Spleen (tissue), 11 donors: ENCODE data around the gene EVC. TPM values are rescaled to one million over a fixed set of nuclear protein-coding genes. Genes with fewer than 3 reads are reported as not detected.

Source experiments
- DNase-seq: peaks from one replicate; pipeline ENCODE4 v3.0.0-alpha.2; 2020
- H3K27ac ChIP-seq, 8 donors: fragments of 200-600 bp; sonication (generic) in 7 of 8; 1 replicate in 4 of 8; 2 replicates in 4 of 8; pipeline versions ENCODE4 v1.5.0 to v1.8.0; 2016 to 2021; ENCODE audit warnings: inconsistent platforms in 4 of 8, mild to moderate bottlenecking in 4 of 8, moderate library complexity in 1 of 8
- H3K27me3 ChIP-seq, 7 donors: fragments of 200-600 bp; sonication (generic) in 6 of 7; replicated peaks in 1 of 7; 1 replicate in 4 of 7; 2 replicates in 3 of 7; pipeline versions ENCODE4 v1.5.0 to v1.8.0; 2016 to 2021; ENCODE audit warnings: inconsistent platforms in 3 of 7, mild to moderate bottlenecking in 1 of 7
- H3K36me3 ChIP-seq, 6 donors: fragments of 200-600 bp; sonication (generic) in 5 of 6; 1 replicate in 4 of 6; 2 replicates in 2 of 6; pipeline versions ENCODE4 v1.5.0 to v1.8.0; 2016 to 2021; ENCODE audit warnings: inconsistent platforms in 2 of 6
- H3K4me1 ChIP-seq, 6 donors: fragments of 200-600 bp; sonication (generic) in 5 of 6; 1 replicate in 3 of 6; 2 replicates in 3 of 6; pipeline versions ENCODE4 v1.5.0 to v1.8.0; 2016 to 2021; ENCODE audit warnings: inconsistent platforms in 3 of 6
- H3K4me3 ChIP-seq, 8 donors: fragments of 200-600 bp; sonication (generic) in 7 of 8; 1 replicate in 4 of 8; 2 replicates in 4 of 8; pipeline versions ENCODE4 v1.5.0 to v1.8.0; 2016 to 2021; ENCODE audit warnings: inconsistent platforms in 4 of 8, mild to moderate bottlenecking in 4 of 8, moderate library complexity in 2 of 8
- H3K9me3 ChIP-seq, 8 donors: fragments of 200-600 bp; sonication (generic) in 7 of 8; 1 replicate in 4 of 8; 2 replicates in 4 of 8; pipeline versions ENCODE4 v1.5.0 to v1.8.0; 2016 to 2021; ENCODE audit warnings: inconsistent platforms in 4 of 8
- POLR2A ChIP-seq, 3 donors: fragments of 450-650 bp; IDR thresholded peaks; one replicate each; pipeline ENCODE4 v1.5.1; 2017; ENCODE audit warnings: antibody characterized with exemption in 3 of 3, mild to moderate bottlenecking in 1 of 3
- POLR2AphosphoS5 ChIP-seq, 3 donors: sonication (generic); formaldehyde crosslinking; IDR thresholded peaks; one replicate each; pipeline ENCODE4 v1.5.1; 2017; ENCODE audit warnings: antibody characterized with exemption in 3 of 3
- WGBS, 5 donors: extraction: QIAGEN DNeasy Blood & Tissue Kit in 3 of 5; methylation state at CpG; one replicate each; pipeline versions ENCODE4 v1.1.5 to v1.1.7; 2013 to 2018; 5-methylcytosine and 5-hydroxymethylcytosine counted together
- intact Hi-C: fragments of 100-400 bp; cut with DNase I; formaldehyde crosslinking; loops from one replicate; pipeline ENCODE4 v1.15.0; 2023; ENCODE audit warnings: low total_unique reads
- polyA plus RNA-seq, 3 donors: library from polyadenylated mRNA; stranded (reverse); fragments of 200-250 nt; gene quantifications; one replicate each; pipeline ENCODE4 v1.2.1, GENCODE V29; 2013
- total RNA-seq, 7 donors: library from RNA; depleted of rRNA in 3 of 7; stranded (reverse); fragments of >200 nt in 3 of 7; fragmentation: NEBNext Ultra II Directional in 4 of 7; extraction: Animal tissue kit (Norgen Biotek cat#: 25700) in 4 of 7; gene quantifications; one replicate each; pipeline versions ENCODE4 v1.1.0 to v1.2.1, GENCODE V29; 2016 to 2021
- TF ChIP-seq, protein P1 (sequence below), 11 experiments: fragments of 200-600 bp in 7 of 11; fragments of 450-650 bp in 4 of 11; sonication (generic) in 4 of 11; IDR thresholded peaks in 8 of 11; conservative IDR thresholded peaks in 3 of 11; 1 replicate in 7 of 11; 2 replicates in 4 of 11; pipeline versions ENCODE4 v1.4.0 to v1.8.0; 2016 to 2021; ENCODE audit warnings: antibody characterized with exemption in 11 of 11, inconsistent platforms in 4 of 11, mild to moderate bottlenecking in 1 of 11
- donor health status: healthy with polysubstance abuse.
- donor health status: DM: no; HTN: no; CAD: no; lungs with moderate emphysema.
- donor health status: DM: no; HTN: no; CAD: no.
- donor health status: Bipolar disorder and iron deficiency.
- donor health status: healthy.
- donor health status: DM: no; HTN: no; CAD: no.
- donor health status: DM: yes; HTN: yes; CAD: no.

EVC gene
- total and polyA plus RNA-seq, 10 donors, result 0.20 to 13.3 (median 6.9) TPM

DNA sequence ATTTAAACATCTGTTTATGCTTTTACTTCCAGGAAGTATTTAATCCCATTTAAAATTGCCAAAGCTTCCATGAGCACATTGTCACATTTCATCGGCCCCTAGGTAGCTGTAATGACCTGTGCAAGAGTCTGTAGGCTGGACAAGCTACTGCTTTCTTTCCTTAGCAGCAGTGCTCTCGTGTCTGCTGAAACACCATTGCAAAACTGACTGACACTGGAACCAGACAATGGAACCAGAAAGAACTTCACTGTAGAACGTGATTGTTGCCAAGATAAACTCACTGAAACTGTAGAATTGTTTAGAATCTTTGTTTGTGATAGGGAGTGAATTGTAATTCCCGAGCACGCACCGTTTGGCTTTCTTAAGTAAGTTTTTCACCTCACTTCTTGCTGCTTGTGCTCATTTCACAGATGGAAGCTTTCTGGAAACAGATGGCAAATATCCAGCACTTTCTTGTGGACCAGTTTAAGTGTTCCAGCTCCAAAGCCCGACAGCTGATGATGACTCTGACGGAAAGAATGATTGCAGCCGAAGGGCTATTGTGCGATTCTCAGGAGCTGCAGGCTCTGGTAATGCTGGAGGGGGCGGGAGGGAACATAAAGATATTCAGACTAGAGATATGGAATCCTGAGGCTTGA is 36.9 kb downstream of the EVC start:
- Histone ChIP-seq H3K27ac (peak overlapping the region in 1 of 8 donors; percentile 24), H3K27me3 (peaks cover 0 to 2% (median 0%) of the 10 kb centered on the region in 7 donors), H3K4me1 (no peaks in the 10 kb centered on the region), H3K36me3 (no peaks in the 10 kb centered on the region), H3K4me3 (no peak overlapping the region), H3K9me3 (no peaks in the 10 kb centered on the region)
- WGBS, 5 donors, result 55 to 84% (median 66%) methylated on average over 11 of the region's 11 CpGs
- intact Hi-C loops, result no loop called here
- TF ChIP-seq POLR2AphosphoS5 (IDR thresholded peaks at IDR 0.05) (no peak), POLR2A (IDR thresholded peaks at IDR 0.05) (no peak)
- TF ChIP-seq, protein P1, sequence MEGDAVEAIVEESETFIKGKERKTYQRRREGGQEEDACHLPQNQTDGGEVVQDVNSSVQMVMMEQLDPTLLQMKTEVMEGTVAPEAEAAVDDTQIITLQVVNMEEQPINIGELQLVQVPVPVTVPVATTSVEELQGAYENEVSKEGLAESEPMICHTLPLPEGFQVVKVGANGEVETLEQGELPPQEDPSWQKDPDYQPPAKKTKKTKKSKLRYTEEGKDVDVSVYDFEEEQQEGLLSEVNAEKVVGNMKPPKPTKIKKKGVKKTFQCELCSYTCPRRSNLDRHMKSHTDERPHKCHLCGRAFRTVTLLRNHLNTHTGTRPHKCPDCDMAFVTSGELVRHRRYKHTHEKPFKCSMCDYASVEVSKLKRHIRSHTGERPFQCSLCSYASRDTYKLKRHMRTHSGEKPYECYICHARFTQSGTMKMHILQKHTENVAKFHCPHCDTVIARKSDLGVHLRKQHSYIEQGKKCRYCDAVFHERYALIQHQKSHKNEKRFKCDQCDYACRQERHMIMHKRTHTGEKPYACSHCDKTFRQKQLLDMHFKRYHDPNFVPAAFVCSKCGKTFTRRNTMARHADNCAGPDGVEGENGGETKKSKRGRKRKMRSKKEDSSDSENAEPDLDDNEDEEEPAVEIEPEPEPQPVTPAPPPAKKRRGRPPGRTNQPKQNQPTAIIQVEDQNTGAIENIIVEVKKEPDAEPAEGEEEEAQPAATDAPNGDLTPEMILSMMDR (IDR thresholded peaks at IDR 0.05 in 8 of 11, conservative IDR thresholded peaks at IDR 0.05 in 3 of 11), result no peak
- no peak for DNase-seq

DNA sequence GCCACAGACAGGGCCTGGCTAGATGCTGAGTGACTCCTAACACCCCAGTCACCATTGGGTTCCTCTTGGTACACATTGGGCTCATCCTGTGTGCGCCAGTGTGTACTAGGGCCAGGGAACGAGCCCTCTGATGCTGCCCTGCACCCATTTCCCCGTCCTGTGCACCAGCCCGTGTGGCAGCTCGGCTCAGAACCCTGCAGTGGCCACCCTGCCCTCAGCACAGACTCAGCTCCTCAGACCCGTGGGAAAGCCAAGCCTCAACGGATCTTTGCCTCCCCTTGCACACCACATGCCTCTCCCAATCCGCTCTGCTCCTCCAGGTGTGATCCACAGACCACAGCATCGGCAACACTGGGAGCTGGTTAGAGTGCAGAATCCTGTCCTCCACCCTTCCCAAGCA is 38.6 kb downstream of the EVC start:
- intact Hi-C loops, result no loop called here
- Histone ChIP-seq H3K36me3 (peaks cover 0 to 9% (median 0%) of the 10 kb centered on the region in 6 donors), H3K4me3 (no peak overlapping the region), H3K9me3 (no peaks in the 10 kb centered on the region), H3K27ac (no peak overlapping the region), H3K27me3 (peaks cover 0 to 4% (median 0%) of the 10 kb centered on the region in 7 donors), H3K4me1 (no peaks in the 10 kb centered on the region)
- TF ChIP-seq POLR2A (IDR thresholded peaks at IDR 0.05) (no peak), POLR2AphosphoS5 (IDR thresholded peaks at IDR 0.05) (no peak)
- TF ChIP-seq, protein P1 (IDR thresholded peaks at IDR 0.05 in 8 of 11, conservative IDR thresholded peaks at IDR 0.05 in 3 of 11), result no peak
- DNase-seq, result no peak
- 81 to 93% (median 85%) methylated on average over 8 to 9 of the region's 9 CpGs for whole genome bisulfite sequencing, 5 donors

DNA sequence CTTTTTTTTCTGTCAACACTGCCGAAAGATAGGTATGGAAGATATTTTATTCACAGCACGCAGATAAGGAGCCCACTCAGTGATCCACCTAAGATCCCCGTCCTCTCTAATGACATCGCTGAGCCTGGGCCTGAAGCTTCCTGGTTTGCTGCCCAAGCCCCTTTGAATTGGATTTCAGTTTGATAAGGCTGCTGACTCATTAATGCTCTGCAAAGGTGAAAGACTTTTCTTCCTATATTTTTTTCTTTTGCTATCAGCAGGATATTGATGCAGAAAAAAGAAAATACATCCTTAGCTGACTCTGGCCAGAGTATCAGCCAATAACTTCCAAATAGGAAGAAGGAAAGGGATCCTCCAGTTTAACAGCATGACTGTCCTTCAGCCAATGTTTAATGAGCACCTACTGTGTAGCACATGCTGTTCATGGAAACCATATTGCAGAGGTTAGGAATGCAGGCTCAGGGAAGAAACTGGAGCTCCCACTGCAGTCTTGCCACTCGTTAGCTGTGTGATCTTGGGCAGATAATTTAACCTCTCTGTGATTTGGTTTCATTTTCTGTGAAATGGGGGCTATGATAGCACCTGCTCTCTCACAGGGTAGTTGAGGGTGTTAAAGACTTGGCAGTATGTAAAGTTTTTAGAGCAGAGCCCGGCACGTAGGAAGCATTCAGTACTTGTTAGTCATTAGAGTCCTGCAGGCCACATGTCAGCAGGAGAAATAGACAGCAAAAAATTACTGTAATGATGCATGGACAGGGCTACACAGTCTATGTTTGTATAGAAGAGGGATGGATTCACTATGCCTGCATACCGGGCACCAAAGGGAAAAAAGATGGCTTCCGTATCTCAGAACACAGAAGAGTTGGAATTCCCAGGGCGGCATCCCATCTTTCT is 39.3 kb downstream of the EVC start:
- no peak for DNase-seq

More for the DNA sequence above, 39.3 kb downstream of the EVC start:
- no peak overlapping the region for H3K4me3 ChIP-seq
- H3K9me3 ChIP-seq, result no peaks in the 10 kb centered on the region
- 87 to 93% (median 92%) methylated on average over 10 of the region's 10 CpGs for WGBS, 5 donors
- no peak overlapping the region for H3K27ac ChIP-seq
- intact Hi-C loops, result no loop called here
- no peak for TF ChIP-seq POLR2A (IDR thresholded peaks at IDR 0.05)
- TF ChIP-seq, protein P1 (IDR thresholded peaks at IDR 0.05 in 8 of 11, conservative IDR thresholded peaks at IDR 0.05 in 3 of 11), result no peak
- no peak for TF ChIP-seq POLR2AphosphoS5 (IDR thresholded peaks at IDR 0.05)
- H3K36me3 ChIP-seq, result peaks cover 0 to 11% (median 0%) of the 10 kb centered on the region in 6 donors
- H3K27me3 ChIP-seq, result peaks cover 0 to 4% (median 0%) of the 10 kb centered on the region in 7 donors
- H3K4me1 ChIP-seq, result no peaks in the 10 kb centered on the region
